ENCODE data around the gene KNCN. TPM values are rescaled to one million over a fixed set of nuclear protein-coding genes. Genes with fewer than 3 reads are reported as not detected.

Gene KNCN
- total RNA-seq, 2 experiments from 2014 or later, result not detected

- Mint-ChIP-seq H3K9me3 (no peaks in the 10 kb centered on the region), H3K36me3 (no peaks in the 10 kb centered on the region), H3K4me1 (ENCODE audit: low read depth) (peaks cover 9% of the 10 kb centered on the region), H3K4me3 (no peak overlapping the region), H3K27me3 (peaks cover 16% of the 10 kb centered on the region), H3K27ac (no peak overlapping the region)
- ChIA-PET POLR2A (interaction anchor here (0.6 kb wide), 1 partner anchor 54 kb away, joined by 3 read pairs; the partner anchor contains the start of gene MKNK1), CTCF (interaction anchor here (1.3 to 3.5 kb wide), 3 partner anchors 9 to 103 kb away, joined by 3 to 20 read pairs (median 8); a partner anchor contains a TSS)
- DNase-seq, result peak; percentile 49
- intact Hi-C loops (cut with micrococcal nuclease), result no loop called here
Measured at GRCh38 chr1:46549697-46550681, 1.5 kb downstream of the KNCN start.

DNA sequence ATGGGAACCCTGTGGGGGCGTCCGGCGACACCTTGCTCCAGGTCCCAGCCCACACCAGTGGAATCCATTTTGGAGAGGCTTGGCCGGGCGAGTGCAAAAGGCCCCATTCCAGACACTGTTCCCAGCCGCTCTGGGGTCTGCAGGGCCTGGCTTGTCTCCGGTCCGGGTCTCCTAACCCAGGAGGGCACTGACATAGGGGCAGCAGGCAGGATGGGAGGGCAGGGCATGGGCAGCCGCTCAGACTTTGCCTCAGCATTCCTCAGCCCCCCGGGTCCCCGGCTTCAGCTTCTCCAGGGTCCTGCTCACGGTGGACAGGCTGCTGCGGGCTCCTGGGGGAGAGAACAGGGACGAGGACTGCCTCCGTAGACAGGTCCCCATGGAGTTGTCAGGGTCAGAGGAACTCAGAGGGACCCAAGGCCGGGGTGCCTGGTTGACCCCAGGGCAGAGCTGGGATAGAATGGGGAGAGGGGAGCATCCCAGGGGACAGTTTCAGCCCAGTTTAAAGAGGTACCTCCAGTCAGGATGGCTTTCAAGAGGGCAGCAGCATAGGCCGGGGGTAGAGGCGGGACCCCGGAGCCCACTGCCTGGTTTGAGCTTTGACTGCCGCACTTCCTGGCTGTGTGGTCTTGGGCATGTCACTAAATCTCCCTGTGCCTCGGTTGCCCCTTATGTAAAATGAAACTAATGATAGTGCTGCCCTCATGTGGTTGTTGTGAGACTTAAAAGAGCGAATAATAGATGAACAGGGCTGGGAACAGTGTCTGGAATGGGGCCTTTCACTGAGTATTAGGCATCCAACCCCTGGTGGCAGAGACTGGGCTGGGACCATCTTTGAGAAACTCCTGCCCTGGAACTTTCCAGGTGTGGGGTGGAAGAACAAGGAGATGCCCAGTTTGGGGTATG is 3.7 kb downstream of the KNCN start:
- H3K27ac Mint-ChIP-seq, result no peak overlapping the region
- H3K4me3 Mint-ChIP-seq, result no peak overlapping the region
- no peak for DNase-seq
- ChIA-PET CTCF (interaction anchor here (0.5 to 5.4 kb wide), 19 partner anchors 8 to 177 kb away, joined by 3 to 31 read pairs (median 3); a partner anchor contains a TSS), POLR2A (no interaction called here)
- H3K9me3 Mint-ChIP-seq, result no peaks in the 10 kb centered on the region
- peaks cover 35% of the 10 kb centered on the region for H3K27me3 Mint-ChIP-seq
- no peaks in the 10 kb centered on the region for H3K36me3 Mint-ChIP-seq
- intact Hi-C loops (cut with micrococcal nuclease), result no loop called here
- H3K4me1 Mint-ChIP-seq (ENCODE audit: low read depth), result peaks cover 11% of the 10 kb centered on the region

GRCh38 chr1:46546210-46546609 is 5.2 kb downstream of the KNCN start:
- Mint-ChIP-seq H3K9me3 (no peaks in the 10 kb centered on the region), H3K4me3 (no peak overlapping the region), H3K27me3 (peaks cover 38% of the 10 kb centered on the region), H3K27ac (no peak overlapping the region), H3K4me1 (ENCODE audit: low read depth) (peaks cover 11% of the 10 kb centered on the region), H3K36me3 (no peaks in the 10 kb centered on the region)
- intact Hi-C loops (cut with micrococcal nuclease), result no loop called here
- ChIA-PET POLR2A (no interaction called here), CTCF (interaction anchor here (0.9 to 5.4 kb wide), 9 partner anchors 12 to 99 kb away, joined by 3 to 31 read pairs (median 3); a partner anchor contains a TSS)
- DNase-seq, result no peak

- no peak overlapping the region for H3K4me3 Mint-ChIP-seq
- no peak overlapping the region for H3K27ac Mint-ChIP-seq
- peaks cover 11% of the 10 kb centered on the region for H3K4me1 Mint-ChIP-seq (ENCODE audit: low read depth)
- no peak for DNase-seq
- CTCF ChIA-PET, result interaction anchor here (0.9 to 5.4 kb wide), 7 partner anchors 12 to 99 kb away, joined by 3 to 31 read pairs (median 3); a partner anchor contains a TSS
- no peaks in the 10 kb centered on the region for H3K9me3 Mint-ChIP-seq
- H3K27me3 Mint-ChIP-seq, result peaks cover 38% of the 10 kb centered on the region
- intact Hi-C loops (cut with micrococcal nuclease), result no loop called here
- POLR2A ChIA-PET, result no interaction called here
- H3K36me3 Mint-ChIP-seq, result no peaks in the 10 kb centered on the region
Measured at GRCh38 chr1:46545784-46546183, 5.7 kb downstream of the KNCN start.

DNA sequence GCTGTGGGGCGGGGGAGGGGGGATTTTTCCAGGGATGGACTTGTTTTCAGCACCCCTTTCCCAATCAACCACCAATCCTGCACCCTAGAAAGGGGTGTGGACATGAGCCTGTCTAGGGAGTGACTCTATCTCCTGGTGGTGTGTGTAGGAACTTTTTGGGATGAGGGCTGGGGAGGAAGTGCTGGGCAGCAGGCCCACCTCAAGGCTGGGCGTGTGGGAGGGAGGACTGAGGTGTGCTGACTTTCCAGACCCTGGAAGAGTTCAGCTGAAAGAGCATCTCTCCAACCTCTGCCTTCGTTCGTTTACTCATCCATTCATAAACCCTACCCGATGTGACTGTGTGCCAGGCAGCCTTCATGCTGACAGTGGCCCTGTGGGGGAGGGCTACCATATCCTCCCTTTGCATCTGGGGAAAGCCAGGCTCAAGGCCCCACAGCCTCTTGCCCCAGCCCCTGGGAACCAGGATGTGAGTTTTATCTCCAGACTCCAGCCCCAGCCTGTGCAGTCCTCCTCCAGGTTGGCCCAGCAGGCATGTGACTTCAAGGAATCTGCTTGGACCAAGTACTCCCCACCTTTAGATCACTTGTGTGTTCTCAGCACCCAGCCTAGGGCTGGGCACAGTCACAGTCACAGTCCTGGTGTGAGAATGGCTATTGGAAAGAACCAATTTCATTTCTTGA is 6.7 kb downstream of the KNCN start:
- peaks cover 8% of the 10 kb centered on the region for H3K4me1 Mint-ChIP-seq (ENCODE audit: low read depth)
- ChIA-PET POLR2A (no interaction called here), CTCF (interaction anchor here (1.5 to 5.4 kb wide), 4 partner anchors 10 to 97 kb away, joined by 3 to 31 read pairs (median 10); a partner anchor contains a TSS)
- no peak overlapping the region for H3K27ac Mint-ChIP-seq
- intact Hi-C loops (cut with micrococcal nuclease), result no loop called here
- H3K4me3 Mint-ChIP-seq, result no peak overlapping the region
- no peaks in the 10 kb centered on the region for H3K36me3 Mint-ChIP-seq
- peaks cover 40% of the 10 kb centered on the region for H3K27me3 Mint-ChIP-seq
- DNase-seq, result no peak
- H3K9me3 Mint-ChIP-seq, result no peaks in the 10 kb centered on the region

DNA sequence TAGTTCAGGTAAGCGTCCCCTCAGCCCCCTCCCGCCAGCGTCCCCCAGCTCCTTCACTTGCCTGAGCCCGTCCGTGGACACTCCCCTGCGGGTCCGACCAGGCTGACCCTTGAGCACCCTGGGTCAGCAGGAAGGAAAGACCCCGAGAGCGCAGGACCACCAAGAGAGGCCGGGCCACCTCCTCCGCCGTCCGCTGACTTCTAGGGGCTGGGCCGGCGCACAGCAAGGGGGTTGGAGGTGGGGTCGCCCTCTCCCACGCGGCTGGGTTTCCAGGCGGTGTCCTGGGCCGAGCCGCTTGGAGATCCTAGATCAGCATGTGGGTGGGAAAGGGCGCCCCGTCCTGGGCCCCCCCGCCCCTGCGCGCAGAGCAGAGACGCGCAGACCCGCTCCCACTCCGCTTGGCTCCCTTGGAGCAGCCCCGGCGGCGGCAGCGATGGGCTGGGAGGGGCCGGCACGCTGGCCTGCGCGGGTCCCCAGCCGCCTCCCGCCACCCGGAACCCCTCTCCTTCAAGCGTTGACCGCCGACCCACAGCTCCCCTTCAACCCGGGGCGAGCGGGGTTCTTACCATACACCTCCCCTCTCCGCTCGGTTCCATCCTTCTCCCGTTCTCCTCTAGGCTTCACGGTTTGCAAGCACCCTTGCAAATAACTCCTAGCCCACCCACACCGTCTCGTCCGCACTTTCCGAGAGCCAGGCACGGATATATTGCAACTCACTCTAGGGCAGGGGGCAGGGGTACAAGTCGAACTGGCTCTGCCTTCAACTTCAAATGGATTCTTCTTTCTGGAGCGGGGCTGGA is 7.5 kb downstream of the KNCN start:
- Mint-ChIP-seq H3K4me1 (ENCODE audit: low read depth) (peaks cover 3% of the 10 kb centered on the region), H3K27me3 (peaks cover 40% of the 10 kb centered on the region), H3K4me3 (no peak overlapping the region), H3K36me3 (no peaks in the 10 kb centered on the region), H3K27ac (no peak overlapping the region), H3K9me3 (no peaks in the 10 kb centered on the region)
- CTCF ChIA-PET, result interaction anchor here (4.5 to 5.4 kb wide), 2 partner anchors 10 to 97 kb away, joined by 16 to 31 read pairs; a partner anchor contains a TSS
- DNase-seq, result no peak
- intact Hi-C loops (cut with micrococcal nuclease), result no loop called here
- POLR2A ChIA-PET, result no interaction called here

GRCh38 chr1:46543382-46543760 is 8.1 kb downstream of the KNCN start:
- Mint-ChIP-seq H3K9me3 (no peaks in the 10 kb centered on the region), H3K27ac (no peak overlapping the region), H3K36me3 (no peaks in the 10 kb centered on the region), H3K4me3 (no peak overlapping the region), H3K4me1 (ENCODE audit: low read depth) (peaks cover 3% of the 10 kb centered on the region), H3K27me3 (peaks cover 40% of the 10 kb centered on the region)
- DNase-seq, result no peak
- intact Hi-C loops (cut with micrococcal nuclease), result no loop called here
- CTCF ChIA-PET, result interaction anchor here (0.6 to 4.5 kb wide), 2 partner anchors 66 to 96 kb away, joined by 3 to 16 read pairs; no protein-coding TSS in a partner anchor
- POLR2A ChIA-PET, result no interaction called here

GRCh38 chr1:46539972-46540371 is 11.5 kb downstream of the KNCN start:
- DNase-seq, result no peak
- H3K4me3 Mint-ChIP-seq, result no peak overlapping the region
- H3K27me3 Mint-ChIP-seq, result peaks cover 23% of the 10 kb centered on the region
- ChIA-PET POLR2A (no interaction called here), CTCF (interaction anchor here (1.0 to 1.6 kb wide), 6 partner anchors 8 to 98 kb away, joined by 3 to 6 read pairs (median 5); no protein-coding TSS in a partner anchor)
- H3K9me3 Mint-ChIP-seq, result no peaks in the 10 kb centered on the region
- H3K4me1 Mint-ChIP-seq (ENCODE audit: low read depth), result peaks cover 3% of the 10 kb centered on the region
- no peaks in the 10 kb centered on the region for H3K36me3 Mint-ChIP-seq
- no peak overlapping the region for H3K27ac Mint-ChIP-seq
- intact Hi-C loops (cut with micrococcal nuclease), result no loop called here

DNA sequence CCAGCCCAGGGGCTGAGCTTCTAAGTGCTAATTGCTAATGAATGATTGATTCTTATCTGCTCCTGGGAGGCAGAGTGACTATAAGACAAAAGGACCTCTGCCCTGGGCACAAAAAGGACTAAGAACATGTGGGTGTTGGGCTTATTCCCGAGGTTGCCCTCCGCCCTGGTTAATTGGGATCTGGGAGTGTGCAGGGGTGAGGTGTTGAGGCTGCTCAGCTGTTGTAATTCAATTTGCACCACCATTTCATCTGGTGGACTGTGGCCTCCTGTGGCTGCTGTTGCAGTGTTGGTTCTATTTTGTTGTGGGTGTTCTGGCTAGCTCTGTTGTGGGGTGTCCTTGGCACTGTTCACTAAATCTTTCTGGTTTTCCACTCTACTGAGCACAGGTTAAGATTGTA is 13.3 kb downstream of the KNCN start:
- intact Hi-C loops (cut with micrococcal nuclease), result no loop called here
- POLR2A ChIA-PET, result no interaction called here

GRCh38 chr1:46537651-46538050 is 13.8 kb downstream of the KNCN start:
- intact Hi-C loops (cut with micrococcal nuclease), result no loop called here
- H3K9me3 Mint-ChIP-seq, result no peaks in the 10 kb centered on the region
- peaks cover 6% of the 10 kb centered on the region for H3K27me3 Mint-ChIP-seq
- POLR2A ChIA-PET, result no interaction called here
- no peak overlapping the region for H3K27ac Mint-ChIP-seq
- CTCF ChIA-PET, result interaction anchor here (0.6 to 1.9 kb wide), 5 partner anchors 9 to 91 kb away, joined by 3 to 10 read pairs (median 5); no protein-coding TSS in a partner anchor
- H3K36me3 Mint-ChIP-seq, result no peaks in the 10 kb centered on the region
- no peak for DNase-seq
- H3K4me3 Mint-ChIP-seq, result no peak overlapping the region
- peaks cover 4% of the 10 kb centered on the region for H3K4me1 Mint-ChIP-seq (ENCODE audit: low read depth)

More for the DNA sequence above, 13.3 kb downstream of the KNCN start:
- Mint-ChIP-seq H3K36me3 (no peaks in the 10 kb centered on the region), H3K4me3 (no peak overlapping the region), H3K9me3 (no peaks in the 10 kb centered on the region), H3K27ac (no peak overlapping the region), H3K4me1 (ENCODE audit: low read depth) (peaks cover 4% of the 10 kb centered on the region), H3K27me3 (peaks cover 10% of the 10 kb centered on the region)
- DNase-seq, result no peak
- CTCF ChIA-PET, result interaction anchor here (1.2 to 1.9 kb wide), 4 partner anchors 9 to 91 kb away, joined by 4 to 10 read pairs (median 6); no protein-coding TSS in a partner anchor

GRCh38 chr1:46536527-46536926 is 14.9 kb downstream of the KNCN start:
- Mint-ChIP-seq H3K27me3 (peaks cover 3% of the 10 kb centered on the region), H3K4me3 (no peak overlapping the region), H3K27ac (no peak overlapping the region), H3K36me3 (no peaks in the 10 kb centered on the region), H3K4me1 (ENCODE audit: low read depth) (peaks cover 13% of the 10 kb centered on the region), H3K9me3 (no peaks in the 10 kb centered on the region)
- intact Hi-C loops (cut with micrococcal nuclease), result no loop called here
- DNase-seq, result no peak
- POLR2A ChIA-PET, result no interaction called here
- CTCF ChIA-PET, result interaction anchor here (0.7 to 11.4 kb wide), 3 partner anchors 60 to 113 kb away, joined by 6 to 250 read pairs (median 32); no protein-coding TSS in a partner anchor

Data from activated CD4-positive, alpha-beta memory T cell treated with anti-CD3 and anti-CD28 coated beads for 36 hours (primary cell).